MM.1S (cell line): ENCODE measurements around the gene CCDC127.

Source experiments
- CTCF ChIP-seq: fragments of 300-600 bp; sonication (generic); IDR thresholded peaks from 2 replicates; pipeline ENCODE4 v1.5.1; 2016; ENCODE audit warnings: antibody characterized with exemption, low read length, mixed read lengths
- EZH2phosphoT487 ChIP-seq: fragments of 300-600 bp; sonication (generic); IDR thresholded peaks from 2 replicates; pipeline ENCODE4 v1.6.1; 2018; ENCODE audit warnings: antibody characterized with exemption, low read length

GRCh38 chr5:194102-194501 is 23.9 kb downstream of the CCDC127 start:
- TF ChIP-seq CTCF (no peak), EZH2phosphoT487 (no peak)
